GM18499 (cell line): ENCODE results near the gene MLLT6.
"Not testable (repeated sequence)": the region's sequence is repeated elsewhere in the genome, so short reads cannot be mapped to it uniquely, and the experiment has no call there.

Experiments
- ATAC-seq: cut with Tn5 transposase; IDR thresholded peaks from one replicate; pipeline ENCODE4 v1.9.1; 2021; ENCODE audit warnings: moderate number of reproducible peaks; ENCODE audit not compliant: insufficient read depth, unreplicated experiment

MLLT6 gene

GRCh38 chr17:38725066-38725465 is 20.0 kb downstream of the MLLT6 start:
- no peak for ATAC-seq

- ATAC-seq = not testable (repeated sequence)
These were observed 21.1 kb downstream of the MLLT6 start for GRCh38 chr17:38726145-38726544.

- no peak for ATAC-seq
These were observed 22.7 kb downstream of the MLLT6 start for GRCh38 chr17:38727736-38728135.

GRCh38 chr17:38728290-38728831 is 23.3 kb downstream of the MLLT6 start:
- no peak for ATAC-seq

- ATAC-seq = no peak
These were observed 24.4 kb downstream of the MLLT6 start for GRCh38 chr17:38729368-38729885.

- no peak for ATAC-seq
These were observed 24.9 kb downstream of the MLLT6 start, which contains the start of gene CISD3 for GRCh38 chr17:38729886-38730525. CISD3 (plus strand) TSS chr17:38730341; CDS start chr17:38730359, 18 bp downstream.

- ATAC-seq = no peak
These were observed 25.7 kb downstream of the MLLT6 start for GRCh38 chr17:38730526-38731379.

- no peak for ATAC-seq
These were observed 26.6 kb downstream of the MLLT6 start for GRCh38 chr17:38731526-38732294.

GRCh38 chr17:38732376-38733281 is 27.6 kb downstream of the MLLT6 start:
- ATAC-seq = no peak

- ATAC-seq = no peak
These were observed 28.4 kb downstream of the MLLT6 start for GRCh38 chr17:38733282-38733981.

- no peak for ATAC-seq
These were observed 29.2 kb downstream of the MLLT6 start for GRCh38 chr17:38733982-38734973.

GRCh38 chr17:38735161-38735997 is 30.3 kb downstream of the MLLT6 start:
- ATAC-seq = no peak

GRCh38 chr17:38738007-38738662 is 33.1 kb downstream of the MLLT6 start:
- ATAC-seq = no peak

GRCh38 chr17:38738686-38739085 is 33.6 kb downstream of the MLLT6 start:
- ATAC-seq = no peak

GRCh38 chr17:38739305-38739704 is 34.2 kb downstream of the MLLT6 start:
- no peak for ATAC-seq

GRCh38 chr17:38740044-38740443 is 35.0 kb downstream of the MLLT6 start:
- no peak for ATAC-seq
